HepG2 (cell line): Measurements from ENCODE around the gene ABHD12. TPM values are rescaled to one million over a fixed set of nuclear protein-coding genes. Genes with fewer than 3 reads are reported as not detected.
A peak's percentile ranks its signal among the peaks of the same experiment; 100 is the strongest.

Source experiments
- AGO2 ChIP-seq: fragments of 200-400 bp; formaldehyde crosslinking; optimal IDR thresholded peaks from 2 replicates; pipeline ENCODE3; 2017; ENCODE audit warnings: mild to moderate bottlenecking, low read depth, low read length, moderate library complexity
- ETV6 ChIP-seq: sonication (generic); formaldehyde crosslinking; conservative IDR thresholded peaks from 2 replicates; pipeline ENCODE4 v1.4.0; 2020; ENCODE audit warnings: missing genetic modification reagents
- FOXJ3 ChIP-seq: sonication (generic); formaldehyde crosslinking; IDR thresholded peaks from 2 replicates; pipeline ENCODE4 v1.4.0; 2020; ENCODE audit warnings: missing genetic modification reagents, mild to moderate bottlenecking, borderline replicate concordance
- FOXK1 ChIP-seq: sonication (generic); formaldehyde crosslinking; IDR thresholded peaks from 2 replicates; pipeline ENCODE4 v1.4.0; 2020; ENCODE audit warnings: low read depth, missing genetic modification reagents, borderline replicate concordance
- NFKBIZ ChIP-seq: IDR thresholded peaks from 2 replicates; pipeline ENCODE4 v1.6.1; 2018; ENCODE audit warnings: missing genetic modification reagents, missing compliant biosample characterization
- RFX5 ChIP-seq: IDR thresholded peaks from 2 replicates; pipeline ENCODE4 v1.6.1; 2011; ENCODE audit warnings: low read depth, low read length, improper control_type of control experiment
- ZFX ChIP-seq: sonication (generic); formaldehyde crosslinking; IDR thresholded peaks from 2 replicates; pipeline ENCODE4 v1.4.0; 2020; ENCODE audit warnings: mild to moderate bottlenecking, low read depth, missing genetic modification reagents, moderate library complexity
- ZIK1 ChIP-seq: sonication (generic); formaldehyde crosslinking; IDR thresholded peaks from 2 replicates; pipeline ENCODE4 v1.5.0; 2020; ENCODE audit warnings: mild to moderate bottlenecking, low read depth, missing genetic modification reagents, borderline replicate concordance
- ZNF143 ChIP-seq: sonication (generic); formaldehyde crosslinking; IDR thresholded peaks from 2 replicates; pipeline ENCODE4 v1.4.0; 2020; ENCODE audit warnings: missing genetic modification reagents
- ZNF543 ChIP-seq: sonication (generic); formaldehyde crosslinking; IDR thresholded peaks from 2 replicates; pipeline ENCODE4 v1.4.0; 2020; ENCODE audit warnings: mild to moderate bottlenecking, missing genetic modification reagents
- ZNF777 ChIP-seq: sonication (generic); formaldehyde crosslinking; IDR thresholded peaks from 2 replicates; pipeline ENCODE4 v1.4.0; 2020; ENCODE audit warnings: missing genetic modification reagents
- polyA plus RNA-seq, 8 experiments: library from polyadenylated mRNA; depleted of rRNA in 3 of 8; stranded (reverse) in 7 of 8; unstranded in 1 of 8; fragments of >200 nt; fragmentation: Illumina TruSeq in 4 of 8; extraction: Trizol in 4 of 8; gene quantifications; 2 replicates each; pipeline versions ENCODE4 v1.2.1 to v1.2.3, GENCODE V29; 2011 to 2016; ENCODE audit warnings: low read depth in 4 of 8, missing spikeins in 1 of 8, mixed read lengths in 1 of 8; ENCODE audit not compliant: insufficient read depth in 1 of 8
- total RNA-seq, 5 experiments: library from RNA; depleted of rRNA; stranded (reverse); fragments of >200 nt; fragmentation: Illumina TruSeq; extraction: Trizol; gene quantifications; 2 replicates each; pipeline ENCODE4 v1.2.3, GENCODE V29; 2016; ENCODE audit warnings: low read depth in 1 of 5
- TF ChIP-seq, protein P1 (sequence below): sonication (generic); formaldehyde crosslinking; IDR thresholded peaks from 2 replicates; pipeline ENCODE4 v1.4.0; 2020; ENCODE audit warnings: missing genetic modification reagents, borderline replicate concordance
- TF ChIP-seq, protein P2 (sequence below): sonication (generic); formaldehyde crosslinking; IDR thresholded peaks from 2 replicates; pipeline ENCODE4 v1.4.0; 2020; ENCODE audit warnings: missing genetic modification reagents, mild to moderate bottlenecking, borderline replicate concordance
- TF ChIP-seq, protein P3 (sequence below): sonication (generic); formaldehyde crosslinking; IDR thresholded peaks from 2 replicates; pipeline ENCODE4 v1.4.0; 2020; ENCODE audit warnings: missing genetic modification reagents
- TF ChIP-seq, protein P4 (sequence below): IDR thresholded peaks from 2 replicates; pipeline ENCODE4 v1.6.1; 2012; ENCODE audit warnings: low read length, improper control_type of control experiment
- TF ChIP-seq, protein P5 (sequence below): sonication (generic); formaldehyde crosslinking; IDR thresholded peaks from 2 replicates; pipeline ENCODE4 v1.4.0; 2020; ENCODE audit warnings: missing genetic modification reagents

ABHD12 gene
- total and polyA plus RNA-seq, 2 of the 13 experiments (the other 11 are each of a cell fraction or from before 2014, with no cell fraction given), result 23.5 to 72.1 TPM

DNA sequence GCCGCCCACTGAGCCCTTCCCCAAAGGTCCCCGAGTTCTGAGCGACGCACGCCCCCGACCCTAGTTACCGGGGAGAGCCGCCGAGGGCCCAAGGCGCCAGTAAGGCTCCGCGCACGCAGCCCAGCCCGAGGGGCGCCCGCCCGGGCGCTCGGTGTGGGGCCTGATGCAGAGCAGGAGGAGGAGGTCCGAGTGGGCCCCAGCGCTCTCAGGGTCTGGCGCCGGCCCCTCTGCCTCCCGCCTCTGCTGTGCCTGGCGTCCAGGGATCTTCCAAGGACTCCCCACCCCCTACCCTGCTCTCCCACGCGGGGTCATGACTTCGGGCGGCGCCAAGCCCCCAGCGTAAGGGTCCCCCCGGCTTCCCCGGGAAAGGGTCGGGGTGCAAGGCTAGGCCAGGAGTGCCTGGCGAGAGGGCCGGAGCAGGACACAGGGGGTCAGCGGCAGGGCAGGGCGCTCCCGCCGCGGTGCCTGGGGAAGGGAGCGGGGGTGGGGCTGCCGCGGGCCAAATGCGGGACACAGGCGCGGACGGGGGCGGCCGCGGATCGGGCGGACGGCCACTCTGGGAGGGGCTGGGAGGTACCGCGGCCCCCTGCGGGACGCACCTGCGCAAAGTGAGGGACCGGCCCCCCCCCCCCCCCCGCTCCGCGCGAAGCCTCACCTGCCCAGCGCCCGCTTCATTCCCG is 637 bp downstream of the ABHD12 start (continued):
- TF ChIP-seq ETV6 (CRISPR knock-in tag) (0 out of 2 replicates have a peak, but pooled peaks have one; percentile 21), ZNF777 (peak; percentile 94), ZFX (CRISPR knock-in tag) (peak; percentile 94), FOXK1 (CRISPR knock-in tag) (no peak), ZIK1 (CRISPR knock-in tag) (no peak), ZNF543 (CRISPR knock-in tag) (peak; percentile 83), RFX5 (no peak), NFKBIZ (no peak), FOXJ3 (CRISPR knock-in tag) (no peak), ZNF143 (CRISPR knock-in tag) (no peak), AGO2 (peak; percentile 81)
- TF ChIP-seq, protein P1, sequence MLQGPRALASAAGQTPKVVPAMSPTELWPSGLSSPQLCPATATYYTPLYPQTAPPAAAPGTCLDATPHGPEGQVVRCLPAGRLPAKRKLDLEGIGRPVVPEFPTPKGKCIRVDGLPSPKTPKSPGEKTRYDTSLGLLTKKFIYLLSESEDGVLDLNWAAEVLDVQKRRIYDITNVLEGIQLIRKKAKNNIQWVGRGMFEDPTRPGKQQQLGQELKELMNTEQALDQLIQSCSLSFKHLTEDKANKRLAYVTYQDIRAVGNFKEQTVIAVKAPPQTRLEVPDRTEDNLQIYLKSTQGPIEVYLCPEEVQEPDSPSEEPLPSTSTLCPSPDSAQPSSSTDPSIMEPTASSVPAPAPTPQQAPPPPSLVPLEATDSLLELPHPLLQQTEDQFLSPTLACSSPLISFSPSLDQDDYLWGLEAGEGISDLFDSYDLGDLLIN (CRISPR knock-in tag), result no peak; the same call in 1 of the 2 replicates
- TF ChIP-seq, protein P2, sequence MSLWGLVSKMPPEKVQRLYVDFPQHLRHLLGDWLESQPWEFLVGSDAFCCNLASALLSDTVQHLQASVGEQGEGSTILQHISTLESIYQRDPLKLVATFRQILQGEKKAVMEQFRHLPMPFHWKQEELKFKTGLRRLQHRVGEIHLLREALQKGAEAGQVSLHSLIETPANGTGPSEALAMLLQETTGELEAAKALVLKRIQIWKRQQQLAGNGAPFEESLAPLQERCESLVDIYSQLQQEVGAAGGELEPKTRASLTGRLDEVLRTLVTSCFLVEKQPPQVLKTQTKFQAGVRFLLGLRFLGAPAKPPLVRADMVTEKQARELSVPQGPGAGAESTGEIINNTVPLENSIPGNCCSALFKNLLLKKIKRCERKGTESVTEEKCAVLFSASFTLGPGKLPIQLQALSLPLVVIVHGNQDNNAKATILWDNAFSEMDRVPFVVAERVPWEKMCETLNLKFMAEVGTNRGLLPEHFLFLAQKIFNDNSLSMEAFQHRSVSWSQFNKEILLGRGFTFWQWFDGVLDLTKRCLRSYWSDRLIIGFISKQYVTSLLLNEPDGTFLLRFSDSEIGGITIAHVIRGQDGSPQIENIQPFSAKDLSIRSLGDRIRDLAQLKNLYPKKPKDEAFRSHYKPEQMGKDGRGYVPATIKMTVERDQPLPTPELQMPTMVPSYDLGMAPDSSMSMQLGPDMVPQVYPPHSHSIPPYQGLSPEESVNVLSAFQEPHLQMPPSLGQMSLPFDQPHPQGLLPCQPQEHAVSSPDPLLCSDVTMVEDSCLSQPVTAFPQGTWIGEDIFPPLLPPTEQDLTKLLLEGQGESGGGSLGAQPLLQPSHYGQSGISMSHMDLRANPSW (CRISPR knock-in tag), result no peak
- TF ChIP-seq, protein P3, sequence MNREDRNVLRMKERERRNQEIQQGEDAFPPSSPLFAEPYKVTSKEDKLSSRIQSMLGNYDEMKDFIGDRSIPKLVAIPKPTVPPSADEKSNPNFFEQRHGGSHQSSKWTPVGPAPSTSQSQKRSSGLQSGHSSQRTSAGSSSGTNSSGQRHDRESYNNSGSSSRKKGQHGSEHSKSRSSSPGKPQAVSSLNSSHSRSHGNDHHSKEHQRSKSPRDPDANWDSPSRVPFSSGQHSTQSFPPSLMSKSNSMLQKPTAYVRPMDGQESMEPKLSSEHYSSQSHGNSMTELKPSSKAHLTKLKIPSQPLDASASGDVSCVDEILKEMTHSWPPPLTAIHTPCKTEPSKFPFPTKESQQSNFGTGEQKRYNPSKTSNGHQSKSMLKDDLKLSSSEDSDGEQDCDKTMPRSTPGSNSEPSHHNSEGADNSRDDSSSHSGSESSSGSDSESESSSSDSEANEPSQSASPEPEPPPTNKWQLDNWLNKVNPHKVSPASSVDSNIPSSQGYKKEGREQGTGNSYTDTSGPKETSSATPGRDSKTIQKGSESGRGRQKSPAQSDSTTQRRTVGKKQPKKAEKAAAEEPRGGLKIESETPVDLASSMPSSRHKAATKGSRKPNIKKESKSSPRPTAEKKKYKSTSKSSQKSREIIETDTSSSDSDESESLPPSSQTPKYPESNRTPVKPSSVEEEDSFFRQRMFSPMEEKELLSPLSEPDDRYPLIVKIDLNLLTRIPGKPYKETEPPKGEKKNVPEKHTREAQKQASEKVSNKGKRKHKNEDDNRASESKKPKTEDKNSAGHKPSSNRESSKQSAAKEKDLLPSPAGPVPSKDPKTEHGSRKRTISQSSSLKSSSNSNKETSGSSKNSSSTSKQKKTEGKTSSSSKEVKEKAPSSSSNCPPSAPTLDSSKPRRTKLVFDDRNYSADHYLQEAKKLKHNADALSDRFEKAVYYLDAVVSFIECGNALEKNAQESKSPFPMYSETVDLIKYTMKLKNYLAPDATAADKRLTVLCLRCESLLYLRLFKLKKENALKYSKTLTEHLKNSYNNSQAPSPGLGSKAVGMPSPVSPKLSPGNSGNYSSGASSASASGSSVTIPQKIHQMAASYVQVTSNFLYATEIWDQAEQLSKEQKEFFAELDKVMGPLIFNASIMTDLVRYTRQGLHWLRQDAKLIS (CRISPR knock-in tag), result no peak
- TF ChIP-seq, protein P4, sequence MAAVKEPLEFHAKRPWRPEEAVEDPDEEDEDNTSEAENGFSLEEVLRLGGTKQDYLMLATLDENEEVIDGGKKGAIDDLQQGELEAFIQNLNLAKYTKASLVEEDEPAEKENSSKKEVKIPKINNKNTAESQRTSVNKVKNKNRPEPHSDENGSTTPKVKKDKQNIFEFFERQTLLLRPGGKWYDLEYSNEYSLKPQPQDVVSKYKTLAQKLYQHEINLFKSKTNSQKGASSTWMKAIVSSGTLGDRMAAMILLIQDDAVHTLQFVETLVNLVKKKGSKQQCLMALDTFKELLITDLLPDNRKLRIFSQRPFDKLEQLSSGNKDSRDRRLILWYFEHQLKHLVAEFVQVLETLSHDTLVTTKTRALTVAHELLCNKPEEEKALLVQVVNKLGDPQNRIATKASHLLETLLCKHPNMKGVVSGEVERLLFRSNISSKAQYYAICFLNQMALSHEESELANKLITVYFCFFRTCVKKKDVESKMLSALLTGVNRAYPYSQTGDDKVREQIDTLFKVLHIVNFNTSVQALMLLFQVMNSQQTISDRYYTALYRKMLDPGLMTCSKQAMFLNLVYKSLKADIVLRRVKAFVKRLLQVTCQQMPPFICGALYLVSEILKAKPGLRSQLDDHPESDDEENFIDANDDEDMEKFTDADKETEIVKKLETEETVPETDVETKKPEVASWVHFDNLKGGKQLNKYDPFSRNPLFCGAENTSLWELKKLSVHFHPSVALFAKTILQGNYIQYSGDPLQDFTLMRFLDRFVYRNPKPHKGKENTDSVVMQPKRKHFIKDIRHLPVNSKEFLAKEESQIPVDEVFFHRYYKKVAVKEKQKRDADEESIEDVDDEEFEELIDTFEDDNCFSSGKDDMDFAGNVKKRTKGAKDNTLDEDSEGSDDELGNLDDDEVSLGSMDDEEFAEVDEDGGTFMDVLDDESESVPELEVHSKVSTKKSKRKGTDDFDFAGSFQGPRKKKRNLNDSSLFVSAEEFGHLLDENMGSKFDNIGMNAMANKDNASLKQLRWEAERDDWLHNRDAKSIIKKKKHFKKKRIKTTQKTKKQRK, result no peak
- TF ChIP-seq, protein P5, sequence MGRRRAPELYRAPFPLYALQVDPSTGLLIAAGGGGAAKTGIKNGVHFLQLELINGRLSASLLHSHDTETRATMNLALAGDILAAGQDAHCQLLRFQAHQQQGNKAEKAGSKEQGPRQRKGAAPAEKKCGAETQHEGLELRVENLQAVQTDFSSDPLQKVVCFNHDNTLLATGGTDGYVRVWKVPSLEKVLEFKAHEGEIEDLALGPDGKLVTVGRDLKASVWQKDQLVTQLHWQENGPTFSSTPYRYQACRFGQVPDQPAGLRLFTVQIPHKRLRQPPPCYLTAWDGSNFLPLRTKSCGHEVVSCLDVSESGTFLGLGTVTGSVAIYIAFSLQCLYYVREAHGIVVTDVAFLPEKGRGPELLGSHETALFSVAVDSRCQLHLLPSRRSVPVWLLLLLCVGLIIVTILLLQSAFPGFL (CRISPR knock-in tag), result no peak
